ENCODE data around the gene PTPRG.

Gene PTPRG

DNA sequence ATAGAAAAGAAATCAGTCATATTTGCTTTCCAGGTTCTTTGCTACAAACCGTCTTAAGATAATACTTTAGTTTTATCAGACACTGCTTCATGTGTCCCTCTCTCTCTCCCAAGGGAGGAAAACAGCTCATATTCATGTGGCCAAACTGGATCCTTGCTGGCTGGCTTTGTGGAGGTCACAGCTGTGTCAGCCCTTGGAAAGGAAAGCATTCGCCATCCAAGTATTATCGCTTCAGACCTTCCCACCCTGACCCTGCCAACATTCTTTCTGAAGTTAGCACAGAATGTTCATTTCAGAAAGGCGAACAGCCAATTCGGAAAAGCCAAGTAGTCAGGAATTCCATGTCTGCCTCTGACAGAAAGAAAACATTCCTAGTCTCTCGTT lies 598.3 kb downstream of the PTPRG start:
- DNase-seq (ENCODE audit: low read depth in 1 of 2, low spot score in 1 of 2), result no peak
- in situ Hi-C loops (cut with HindIII; ENCODE audit: low pct_unique_long_range_greater_than_20kb, low sequenced_read_pairs), result no loop called here
- TF ChIP-seq JUND (IDR thresholded peaks at IDR 0.05; ENCODE audit: low read depth), result no peak

DNA sequence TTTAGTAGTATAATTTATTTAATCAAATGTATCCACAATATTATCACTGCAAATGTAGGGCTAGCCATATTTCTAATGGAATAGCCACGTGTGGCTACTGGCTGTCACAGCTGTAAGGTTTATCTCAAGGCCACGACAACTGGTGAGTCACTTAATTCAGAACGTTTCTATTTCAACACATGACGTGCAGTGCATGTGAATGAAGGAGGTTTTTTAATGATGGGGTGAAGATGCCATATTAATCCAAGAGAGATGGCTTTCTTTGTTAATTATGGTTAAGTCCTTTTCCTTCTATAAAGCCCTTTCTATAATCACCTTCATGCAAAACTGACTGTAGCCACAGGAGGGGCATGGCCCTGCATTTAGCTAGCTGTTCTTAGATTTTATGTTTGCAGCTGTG lies 600.0 kb downstream of the PTPRG start:
- in situ Hi-C loops (cut with HindIII; ENCODE audit: low pct_unique_long_range_greater_than_20kb, low sequenced_read_pairs), result no loop called here
- no peak for DNase-seq (ENCODE audit: low read depth in 1 of 2, low spot score in 1 of 2)
- TF ChIP-seq JUND (IDR thresholded peaks at IDR 0.05; ENCODE audit: low read depth), result no peak

DNA sequence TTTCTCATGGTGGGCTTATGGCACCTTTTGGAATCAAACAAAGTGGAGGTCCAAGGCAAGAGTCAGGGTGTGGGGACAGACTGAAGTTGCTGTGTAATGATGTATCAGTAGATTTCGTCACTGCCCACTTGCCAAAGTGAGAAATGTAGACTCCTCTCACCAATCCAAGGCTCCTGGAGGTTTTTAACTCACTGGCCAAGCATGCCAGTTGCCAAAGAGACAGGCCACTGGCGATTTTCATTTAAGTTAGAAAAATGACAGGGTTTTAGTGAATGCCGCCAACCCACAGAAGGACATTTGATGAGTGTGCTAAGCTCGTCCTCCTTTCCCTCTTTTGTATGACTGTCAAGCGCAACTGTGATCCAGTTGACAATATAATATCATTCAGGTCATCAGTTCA lies 602.8 kb downstream of the PTPRG start:
- no peak for DNase-seq (ENCODE audit: low read depth in 1 of 2, low spot score in 1 of 2)
- no peak for TF ChIP-seq JUND (IDR thresholded peaks at IDR 0.05; ENCODE audit: low read depth)
- in situ Hi-C loops (cut with HindIII; ENCODE audit: low pct_unique_long_range_greater_than_20kb, low sequenced_read_pairs), result no loop called here

DNA sequence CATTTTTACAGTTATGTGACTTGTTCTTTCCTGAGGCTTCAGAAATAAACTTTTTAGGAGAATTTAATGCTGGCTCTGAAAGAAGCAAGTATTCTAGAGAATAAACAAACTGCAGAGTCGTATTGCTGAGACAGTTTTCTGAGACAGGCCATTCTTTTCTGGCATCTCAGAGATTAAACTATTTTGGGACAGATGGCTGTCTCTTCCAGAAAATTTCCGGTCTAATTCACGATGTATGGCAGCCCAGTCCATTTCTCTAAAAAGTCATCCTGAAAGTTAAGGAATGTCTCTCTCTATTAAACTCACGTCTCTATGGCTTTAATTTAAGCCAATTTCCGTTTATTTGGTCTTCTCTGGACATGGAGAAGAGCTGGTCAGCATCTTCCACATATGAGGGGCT lies 603.4 kb downstream of the PTPRG start:
- DNase-seq (ENCODE audit: low read depth in 1 of 2, low spot score in 1 of 2), result no peak
- in situ Hi-C loops (cut with HindIII; ENCODE audit: low pct_unique_long_range_greater_than_20kb, low sequenced_read_pairs), result no loop called here
- no peak for TF ChIP-seq JUND (IDR thresholded peaks at IDR 0.05; ENCODE audit: low read depth)

DNA sequence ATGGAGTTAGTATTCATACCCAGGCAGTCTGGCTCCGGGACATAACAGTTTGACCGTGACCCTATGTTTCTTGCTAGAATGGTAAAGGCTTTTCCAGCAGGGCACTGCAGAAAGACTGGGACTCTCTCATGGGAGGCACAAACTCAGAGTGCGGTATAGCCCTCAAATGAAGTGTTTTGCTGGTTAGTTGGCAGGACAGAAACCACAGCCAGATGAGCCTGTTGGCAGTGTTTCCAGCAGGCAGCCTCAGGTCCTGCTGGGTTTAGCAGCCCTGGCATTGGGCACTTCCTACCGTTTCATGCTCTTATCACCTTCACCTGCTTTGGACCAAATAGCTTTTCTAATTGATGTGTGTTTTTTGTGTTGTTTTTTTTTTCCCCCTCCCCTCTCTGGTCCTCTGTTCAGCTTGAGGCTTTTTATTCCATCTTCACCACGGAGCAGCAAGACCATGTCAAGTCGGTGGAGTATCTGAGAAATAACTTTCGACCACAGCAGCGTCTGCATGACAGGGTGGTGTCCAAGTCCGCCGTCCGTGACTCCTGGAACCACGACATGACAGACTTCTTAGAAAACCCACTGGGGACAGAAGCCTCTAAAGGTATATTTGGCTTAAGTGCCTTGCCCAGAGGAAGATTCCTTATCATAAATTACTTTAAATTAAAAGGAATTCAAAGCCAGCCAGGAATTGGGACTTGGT lies 606.3 kb downstream of the PTPRG start:
- no peak for TF ChIP-seq JUND (IDR thresholded peaks at IDR 0.05; ENCODE audit: low read depth)
- no peak for DNase-seq (ENCODE audit: low read depth in 1 of 2, low spot score in 1 of 2)
- in situ Hi-C loops (cut with HindIII; ENCODE audit: low pct_unique_long_range_greater_than_20kb, low sequenced_read_pairs), result no loop called here

DNA sequence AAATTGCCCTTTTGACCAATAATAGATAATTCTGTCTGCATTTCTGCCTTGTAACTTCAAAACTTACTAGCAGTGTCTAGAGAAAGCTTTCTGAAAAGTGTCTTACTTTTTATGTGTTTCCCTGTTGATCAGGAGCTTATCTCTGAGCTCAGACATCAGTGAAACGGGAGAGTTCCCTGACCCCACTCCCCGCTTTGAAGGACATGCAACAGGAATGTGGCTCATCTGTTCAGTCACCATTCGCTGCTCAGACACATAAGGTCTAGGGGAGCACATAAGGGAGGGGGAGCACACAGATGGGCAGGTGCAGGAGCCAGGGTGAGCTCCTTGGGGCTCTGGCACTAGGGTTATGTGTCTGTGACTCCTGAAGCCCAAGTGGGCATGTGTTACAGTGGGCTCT lies 607.0 kb downstream of the PTPRG start:
- in situ Hi-C loops (cut with HindIII; ENCODE audit: low pct_unique_long_range_greater_than_20kb, low sequenced_read_pairs), result no loop called here
- no peak for TF ChIP-seq JUND (IDR thresholded peaks at IDR 0.05; ENCODE audit: low read depth)
- DNase-seq (ENCODE audit: low read depth in 1 of 2, low spot score in 1 of 2), result no peak

DNA sequence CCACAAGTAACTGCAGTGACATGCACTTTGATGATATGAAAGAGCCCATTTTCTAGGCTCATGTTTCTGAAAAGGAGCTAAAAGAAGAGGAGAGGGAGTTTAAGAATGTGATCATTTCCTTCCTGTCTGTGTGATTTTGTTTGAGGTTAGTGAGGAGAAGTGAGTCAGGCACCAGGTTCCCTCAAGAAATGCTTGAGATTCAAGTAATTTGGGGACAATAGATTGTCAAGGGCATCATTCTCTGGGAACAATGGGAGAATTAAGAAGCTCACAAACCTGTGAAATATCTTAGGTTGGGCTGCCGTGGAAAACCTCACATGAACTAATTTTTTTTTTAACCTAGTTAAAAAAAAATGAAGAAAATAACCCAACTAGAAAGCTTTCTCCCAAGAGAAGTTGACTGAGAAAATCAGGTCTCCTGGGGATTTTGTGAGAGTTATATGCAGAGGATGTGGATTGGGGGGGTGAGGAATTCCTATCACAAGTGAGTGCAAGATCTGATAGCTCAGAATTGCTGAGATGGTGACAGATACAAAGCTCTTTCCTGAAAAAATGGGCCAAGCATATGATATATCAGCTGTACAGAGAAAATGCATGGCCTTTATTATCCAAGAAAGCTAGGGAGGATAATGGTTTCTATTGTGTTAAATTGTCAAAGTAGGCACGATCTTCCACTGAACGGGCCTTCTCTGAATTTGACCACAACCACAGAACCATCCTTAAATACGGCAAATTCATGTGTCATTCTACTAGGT lies 608.7 kb downstream of the PTPRG start:
- no peak for DNase-seq (ENCODE audit: low read depth in 1 of 2, low spot score in 1 of 2)
- TF ChIP-seq JUND (IDR thresholded peaks at IDR 0.05; ENCODE audit: low read depth), result no peak
- in situ Hi-C loops (cut with HindIII; ENCODE audit: low pct_unique_long_range_greater_than_20kb, low sequenced_read_pairs), result no loop called here

DNA sequence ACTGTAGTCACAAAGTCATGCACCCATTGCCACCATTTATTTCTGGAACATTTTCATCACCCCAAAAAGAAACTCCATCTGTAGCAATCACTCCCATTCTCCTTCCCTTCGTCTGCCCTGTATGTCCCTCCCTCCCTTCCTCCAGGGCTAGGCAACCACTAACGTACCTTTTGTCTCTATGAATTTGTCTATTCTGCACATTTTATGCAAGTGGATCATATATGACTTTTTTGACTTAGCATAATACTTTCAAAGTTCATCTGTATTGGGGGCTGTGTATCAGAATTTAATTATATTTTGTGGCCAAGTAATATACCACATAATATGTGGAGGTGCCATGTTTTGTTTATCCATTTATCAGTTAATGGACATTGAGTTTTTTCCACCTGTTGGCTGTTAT lies 610.4 kb downstream of the PTPRG start:
- in situ Hi-C loops (cut with HindIII; ENCODE audit: low pct_unique_long_range_greater_than_20kb, low sequenced_read_pairs), result no loop called here

DNA sequence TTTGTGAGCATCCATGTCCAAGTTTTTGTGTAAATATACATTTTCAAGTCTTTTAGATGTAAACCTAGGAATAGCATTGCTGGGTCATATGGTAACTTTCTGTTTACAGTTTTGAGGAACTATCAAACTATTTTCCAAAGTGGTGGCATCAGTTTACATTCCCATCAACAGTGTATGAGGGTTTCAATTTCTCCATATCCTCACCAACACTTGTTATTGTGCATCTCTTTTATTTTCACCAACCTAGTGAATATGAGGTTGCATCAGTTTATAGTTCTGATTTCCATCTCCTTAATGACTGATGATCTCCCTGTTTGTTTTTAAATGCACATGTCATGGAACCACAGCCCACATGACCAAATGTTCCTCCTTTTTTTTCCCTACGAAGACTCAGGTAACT lies 610.8 kb downstream of the PTPRG start:
- in situ Hi-C loops (cut with HindIII; ENCODE audit: low pct_unique_long_range_greater_than_20kb, low sequenced_read_pairs), result no loop called here
- no peak for DNase-seq (ENCODE audit: low read depth in 1 of 2, low spot score in 1 of 2)
- TF ChIP-seq JUND (IDR thresholded peaks at IDR 0.05; ENCODE audit: low read depth), result no peak

More for the DNA sequence above, 610.4 kb downstream of the PTPRG start:
- TF ChIP-seq JUND (IDR thresholded peaks at IDR 0.05; ENCODE audit: low read depth), result no peak
- DNase-seq (ENCODE audit: low read depth in 1 of 2, low spot score in 1 of 2), result no peak

DNA sequence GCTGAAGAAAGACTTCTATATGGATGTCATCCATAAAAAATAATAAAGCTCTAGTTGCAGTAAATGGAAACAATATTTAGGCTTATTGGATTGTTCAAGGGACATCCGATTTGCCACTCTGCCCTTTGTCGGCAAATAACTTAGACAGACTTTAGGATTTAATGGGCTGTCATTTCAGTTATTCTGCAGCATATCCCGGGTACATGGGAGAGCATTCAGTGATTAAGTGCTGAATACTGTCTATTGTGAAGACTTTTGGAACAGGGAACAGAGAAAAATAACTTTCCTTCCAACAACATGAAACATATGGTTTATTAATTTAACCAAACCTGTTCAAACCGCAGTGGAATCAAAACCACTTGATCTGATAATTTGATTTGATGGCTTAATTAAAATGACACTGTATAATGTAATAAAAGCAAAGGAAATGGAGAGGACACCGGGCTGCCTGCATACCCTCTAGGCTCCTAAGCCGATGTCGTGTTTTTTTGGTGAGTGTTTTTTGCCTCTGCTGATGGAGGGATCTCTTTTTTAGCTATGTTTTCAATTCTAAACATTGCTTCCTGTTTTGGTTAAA lies 612.7 kb downstream of the PTPRG start:
- DNase-seq (ENCODE audit: low read depth in 1 of 2, low spot score in 1 of 2), result no peak
- TF ChIP-seq JUND (IDR thresholded peaks at IDR 0.05; ENCODE audit: low read depth), result no peak
- in situ Hi-C loops (cut with HindIII; ENCODE audit: low pct_unique_long_range_greater_than_20kb, low sequenced_read_pairs), result no loop called here

DNA sequence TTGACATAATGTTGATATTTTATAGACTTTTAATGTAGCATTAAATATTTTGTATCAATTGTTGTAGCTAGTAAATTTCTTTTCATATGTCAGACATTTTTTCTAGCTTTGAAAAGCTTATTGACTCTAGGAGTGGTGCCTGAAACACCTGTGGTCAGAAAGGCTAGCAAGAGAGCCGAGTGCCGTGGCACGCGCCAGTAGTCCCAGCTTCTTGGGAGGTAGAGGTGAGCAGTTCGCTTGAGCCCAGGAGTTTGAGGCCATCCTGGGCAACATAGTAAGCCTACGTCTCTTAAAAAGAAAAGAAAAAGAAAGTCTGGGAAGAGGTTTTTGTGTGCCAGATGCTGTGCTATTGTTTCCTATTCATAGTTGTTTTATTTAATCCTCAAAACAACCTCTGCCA lies 613.8 kb downstream of the PTPRG start:
- no peak for TF ChIP-seq JUND (IDR thresholded peaks at IDR 0.05; ENCODE audit: low read depth)
- in situ Hi-C loops (cut with HindIII; ENCODE audit: low pct_unique_long_range_greater_than_20kb, low sequenced_read_pairs), result no loop called here
- no peak for DNase-seq (ENCODE audit: low read depth in 1 of 2, low spot score in 1 of 2)

DNA sequence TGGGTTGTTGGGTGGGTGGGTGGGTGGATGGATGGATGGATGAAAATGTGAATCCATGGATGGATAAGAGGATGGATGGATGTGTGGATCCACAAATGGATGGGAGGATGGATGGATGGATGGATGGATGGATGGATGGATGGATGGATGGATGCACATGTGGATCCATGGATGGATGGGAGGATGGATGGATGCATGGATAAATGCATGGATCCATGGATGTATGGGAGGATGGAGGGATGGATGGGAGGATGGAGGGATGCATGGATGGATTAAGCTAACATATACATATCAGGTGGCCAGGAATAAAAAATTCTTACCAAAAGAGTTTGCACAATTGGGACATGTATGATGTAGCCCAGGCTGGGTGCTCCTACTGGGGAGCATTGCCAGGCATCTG lies 616.7 kb downstream of the PTPRG start:
- no peak for TF ChIP-seq JUND (IDR thresholded peaks at IDR 0.05; ENCODE audit: low read depth)
- DNase-seq (ENCODE audit: low read depth in 1 of 2, low spot score in 1 of 2), result no peak
- in situ Hi-C loops (cut with HindIII; ENCODE audit: low pct_unique_long_range_greater_than_20kb, low sequenced_read_pairs), result no loop called here

Measured in T47D (cell line).